Activated CD4-positive, CD25-positive, alpha-beta regulatory T cell (primary cell): Measurements from ENCODE around the gene NDUFS8.

Experiments
- DNase-seq, 4 experiments: peaks; one replicate each; lab custom pipeline; 2025; lab: John Stamatoyannopoulos, UW

Gene NDUFS8

GRCh38 chr11:68077617-68078582, 47.4 kb downstream of the NDUFS8 start:
- DNase-seq: no peak

GRCh38 chr11:68080860-68081259, 50.4 kb downstream of the NDUFS8 start:
- DNase-seq: no peak

DNA sequence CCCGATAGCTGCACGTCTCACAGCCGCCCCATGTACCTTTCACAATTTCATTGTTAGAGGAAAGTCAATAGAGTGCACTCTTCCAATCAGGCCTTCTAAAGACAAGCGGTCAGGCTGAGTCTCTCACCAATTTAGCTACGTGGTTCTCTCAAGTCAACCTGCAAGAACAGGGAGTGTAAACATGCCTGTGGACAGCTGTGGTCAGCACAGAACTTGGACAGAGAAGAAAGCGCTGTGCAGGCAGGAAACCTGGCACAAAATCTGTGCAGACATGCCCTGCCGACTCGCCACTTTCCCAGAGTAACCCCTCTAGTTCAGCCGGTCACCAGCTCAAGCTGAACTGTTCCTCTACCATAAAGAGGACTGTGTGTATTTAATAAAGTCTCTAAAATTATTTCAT, 51.2 kb downstream of the NDUFS8 start:
- DNase-seq: no peak

DNA sequence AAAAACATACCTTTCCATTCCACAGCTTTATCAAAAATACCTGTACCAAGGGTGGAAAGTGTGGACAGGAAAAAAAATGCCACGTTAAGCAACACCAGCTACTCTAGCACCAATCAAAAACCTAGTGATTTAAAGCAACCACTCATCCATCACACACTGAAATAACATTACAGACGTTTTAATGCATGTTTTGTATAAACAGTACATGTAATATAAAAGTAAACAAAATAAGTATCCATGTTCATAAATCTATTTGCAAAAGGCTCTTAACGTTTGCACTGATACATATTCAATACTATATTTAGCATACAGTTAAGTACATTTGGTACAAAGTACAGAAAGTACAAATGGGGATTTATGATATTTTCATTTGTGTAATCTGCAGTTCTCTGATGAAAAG, 52.0 kb downstream of the NDUFS8 start:
- DNase-seq: no peak

DNA sequence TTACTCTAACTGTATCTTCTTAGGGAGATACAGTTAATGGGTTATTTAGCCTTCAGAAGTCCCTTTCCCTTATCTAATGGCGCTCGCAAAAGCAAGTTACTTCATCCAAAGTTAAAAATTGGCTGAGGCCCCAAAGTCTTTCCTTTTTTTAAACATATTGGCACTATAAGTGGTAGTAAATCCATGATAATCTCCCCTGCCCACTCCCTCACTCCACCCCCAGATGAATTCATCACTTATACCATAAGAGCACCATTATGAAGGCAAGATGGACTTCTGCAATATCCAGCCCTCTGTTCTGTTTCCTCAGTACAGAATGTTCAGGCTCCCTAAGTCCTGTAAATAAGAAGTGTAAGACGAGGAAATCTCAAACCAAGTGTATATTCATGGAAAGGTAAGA, 53.0 kb downstream of the NDUFS8 start:
- DNase-seq: no peak
